Gastroesophageal sphincter (tissue), 3 donors: Measurements from ENCODE around the gene SMIM38.

Experiments used
- EP300 ChIP-seq: sonication (generic); formaldehyde crosslinking; IDR thresholded peaks from one replicate; pipeline ENCODE4 v1.6.1; 2017; ENCODE audit warnings: antibody characterized with exemption, mild to moderate bottlenecking
- POLR2A ChIP-seq, 2 donors: fragments of 450-650 bp; IDR thresholded peaks; one replicate each; pipeline ENCODE4 v1.6.1; 2017; ENCODE audit warnings: antibody characterized with exemption in 2 of 2, mild to moderate bottlenecking in 2 of 2, moderate library complexity in 1 of 2
- POLR2AphosphoS5 ChIP-seq: sonication (generic); formaldehyde crosslinking; IDR thresholded peaks from one replicate; pipeline ENCODE4 v1.6.1; 2017; ENCODE audit warnings: antibody characterized with exemption
- TF ChIP-seq, protein P1 (sequence below), 4 experiments: fragments of 200-600 bp in 2 of 4; fragments of 450-650 bp in 2 of 4; sonication (generic) in 1 of 4; IDR thresholded peaks; one replicate each; pipeline ENCODE4 v1.5.1; 2017 to 2019; ENCODE audit warnings: antibody characterized with exemption in 4 of 4, mild to moderate bottlenecking in 2 of 4, moderate library complexity in 2 of 4

DNA sequence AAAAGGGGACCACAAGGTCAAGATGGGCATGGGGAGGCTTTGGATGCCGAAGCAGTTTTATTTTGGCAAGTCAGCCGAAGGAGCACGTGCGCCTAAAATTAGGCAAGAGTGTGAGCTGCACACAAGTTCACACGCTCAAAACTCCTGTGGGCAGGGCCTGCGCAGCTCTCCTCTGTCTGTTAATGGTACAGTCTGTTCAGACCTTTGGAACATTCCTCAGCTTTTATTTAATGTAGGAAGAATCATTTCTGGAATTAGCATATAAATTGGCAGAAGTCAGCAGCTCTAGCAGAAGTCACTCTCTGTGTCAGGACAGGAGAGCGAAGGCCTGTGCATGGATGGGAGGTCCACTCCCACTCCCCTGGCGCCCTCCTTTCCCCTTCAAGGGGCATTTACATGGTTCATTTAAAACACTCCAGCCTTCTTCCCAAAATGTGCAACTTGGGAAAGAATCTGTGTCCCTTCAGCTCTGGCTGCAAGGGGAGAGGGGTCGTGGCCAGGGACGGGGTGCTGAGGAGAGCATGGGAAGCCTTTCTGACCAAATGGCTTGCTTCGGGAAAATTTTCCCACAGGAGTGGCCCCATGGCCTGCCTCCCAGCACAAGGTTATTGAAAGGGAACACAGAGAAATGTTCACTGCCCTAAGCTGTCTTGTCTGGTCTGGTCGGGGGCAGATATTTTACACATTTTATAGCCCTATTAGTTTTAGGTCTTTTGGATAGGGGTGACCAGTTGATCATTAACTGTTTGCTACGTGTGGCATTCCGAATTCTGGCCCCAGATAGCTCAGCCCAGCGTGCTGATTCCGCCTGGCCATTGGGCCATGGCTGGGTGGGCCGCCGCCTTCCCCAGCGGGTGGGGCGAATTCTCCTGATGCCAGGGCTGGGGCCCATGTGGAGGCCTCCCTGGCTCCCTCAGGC lies 43.9 kb upstream of the SMIM38 start:
- TF ChIP-seq, protein P1, sequence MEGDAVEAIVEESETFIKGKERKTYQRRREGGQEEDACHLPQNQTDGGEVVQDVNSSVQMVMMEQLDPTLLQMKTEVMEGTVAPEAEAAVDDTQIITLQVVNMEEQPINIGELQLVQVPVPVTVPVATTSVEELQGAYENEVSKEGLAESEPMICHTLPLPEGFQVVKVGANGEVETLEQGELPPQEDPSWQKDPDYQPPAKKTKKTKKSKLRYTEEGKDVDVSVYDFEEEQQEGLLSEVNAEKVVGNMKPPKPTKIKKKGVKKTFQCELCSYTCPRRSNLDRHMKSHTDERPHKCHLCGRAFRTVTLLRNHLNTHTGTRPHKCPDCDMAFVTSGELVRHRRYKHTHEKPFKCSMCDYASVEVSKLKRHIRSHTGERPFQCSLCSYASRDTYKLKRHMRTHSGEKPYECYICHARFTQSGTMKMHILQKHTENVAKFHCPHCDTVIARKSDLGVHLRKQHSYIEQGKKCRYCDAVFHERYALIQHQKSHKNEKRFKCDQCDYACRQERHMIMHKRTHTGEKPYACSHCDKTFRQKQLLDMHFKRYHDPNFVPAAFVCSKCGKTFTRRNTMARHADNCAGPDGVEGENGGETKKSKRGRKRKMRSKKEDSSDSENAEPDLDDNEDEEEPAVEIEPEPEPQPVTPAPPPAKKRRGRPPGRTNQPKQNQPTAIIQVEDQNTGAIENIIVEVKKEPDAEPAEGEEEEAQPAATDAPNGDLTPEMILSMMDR (IDR thresholded peaks at IDR 0.05), result no peak
- TF ChIP-seq POLR2A (IDR thresholded peaks at IDR 0.05) (no peak), EP300 (no peak), POLR2AphosphoS5 (no peak)
